Measurements from ENCODE around the gene YIPF2.

GRCh38 chr19:10911579-10912363, 16.7 kb downstream of the YIPF2 start:
- no peak for TF ChIP-seq POLR2A (IDR thresholded peaks at IDR 0.05; ENCODE audit: low read length)
- no peak for TF ChIP-seq GATA1 (IDR thresholded peaks at IDR 0.05; ENCODE audit: low read depth, low read length)

Measured in erythroblast (primary cell).